MM.1S (cell line): Measurements from ENCODE around the gene TOMM40L.

Experiments
- DNase-seq: peaks from one replicate; pipeline ENCODE4 v3.0.0-alpha.2; 2015
- H2AFZ ChIP-seq: fragments of 300-600 bp; sonication (generic); 2 replicates; pipeline ENCODE4 v1.6.0; 2016; ENCODE audit warnings: antibody characterized with exemption, low read length
- H3F3A ChIP-seq: fragments of 300-600 bp; sonication (generic); 2 replicates; pipeline ENCODE4 v1.6.1; 2016; ENCODE audit warnings: mild to moderate bottlenecking, antibody characterized with exemption, low read length, moderate library complexity, mixed read lengths; ENCODE audit not compliant: insufficient read depth
- H3K27ac ChIP-seq: fragments of 300-600 bp; sonication (generic); 2 replicates; pipeline ENCODE4 v1.5.1; 2016; ENCODE audit warnings: mild to moderate bottlenecking, low read length
- H3K27me3 ChIP-seq: fragments of 300-600 bp; sonication (generic); replicated peaks from 2 replicates; pipeline ENCODE4 v1.6.0; 2016; ENCODE audit warnings: low read length; ENCODE audit not compliant: insufficient read depth
- H3K36me3 ChIP-seq: fragments of 300-600 bp; sonication (generic); replicated peaks from 2 replicates; pipeline ENCODE4 v1.6.1; 2016; ENCODE audit warnings: mild to moderate bottlenecking, low read length, mixed read lengths; ENCODE audit not compliant: insufficient read depth
- H3K4me1 ChIP-seq: fragments of 300-600 bp; sonication (generic); 2 replicates; pipeline ENCODE4 v1.6.1; 2016; ENCODE audit warnings: low read length, mixed read lengths
- H3K4me2 ChIP-seq: fragments of 300-600 bp; sonication (generic); 2 replicates; pipeline ENCODE4 v1.6.0; 2016; ENCODE audit warnings: low read depth, low read length
- H3K4me3 ChIP-seq: fragments of 300-600 bp; sonication (generic); 2 replicates; pipeline ENCODE4 v1.5.1; 2016; ENCODE audit warnings: low read length, mixed read lengths
- H3K79me2 ChIP-seq: fragments of 300-600 bp; sonication (generic); 2 replicates; pipeline ENCODE4 v1.6.1; 2016; ENCODE audit warnings: mixed run types, low read length, mixed read lengths
- H3K9ac ChIP-seq: fragments of 300-600 bp; sonication (generic); 2 replicates; pipeline ENCODE4 v1.6.1; 2016; ENCODE audit warnings: low read length, mixed read lengths
- H3K9me2 ChIP-seq: fragments of 300-600 bp; sonication (generic); replicated peaks from 2 replicates; pipeline ENCODE4 v1.6.1; 2016; ENCODE audit warnings: mild to moderate bottlenecking, low read length, mixed read lengths; ENCODE audit not compliant: insufficient read depth
- H3K9me3 ChIP-seq: fragments of 300-600 bp; sonication (generic); replicated peaks from 2 replicates; pipeline ENCODE4 v1.6.1; 2016; ENCODE audit warnings: mild to moderate bottlenecking, low read length, mixed read lengths; ENCODE audit not compliant: insufficient read depth
- H4K20me1 ChIP-seq: fragments of 300-600 bp; sonication (generic); 2 replicates; pipeline ENCODE4 v1.6.1; 2016; ENCODE audit warnings: mild to moderate bottlenecking, low read length, moderate library complexity, mixed read lengths; ENCODE audit not compliant: insufficient read depth
- EZH2 ChIP-seq: fragments of 300-600 bp; sonication (generic); optimal IDR thresholded peaks from 2 replicates; pipeline ENCODE3; 2017; ENCODE audit warnings: low read depth, mild to moderate bottlenecking, antibody characterized with exemption, low read length, mixed read lengths
- EZH2phosphoT487 ChIP-seq: fragments of 300-600 bp; sonication (generic); IDR thresholded peaks from 2 replicates; pipeline ENCODE4 v1.6.1; 2018; ENCODE audit warnings: antibody characterized with exemption, low read length
- TF ChIP-seq, protein P1 (sequence below): fragments of 300-600 bp; sonication (generic); IDR thresholded peaks from 2 replicates; pipeline ENCODE4 v1.5.1; 2016; ENCODE audit warnings: antibody characterized with exemption, low read length, mixed read lengths

The TOMM40L gene

DNA sequence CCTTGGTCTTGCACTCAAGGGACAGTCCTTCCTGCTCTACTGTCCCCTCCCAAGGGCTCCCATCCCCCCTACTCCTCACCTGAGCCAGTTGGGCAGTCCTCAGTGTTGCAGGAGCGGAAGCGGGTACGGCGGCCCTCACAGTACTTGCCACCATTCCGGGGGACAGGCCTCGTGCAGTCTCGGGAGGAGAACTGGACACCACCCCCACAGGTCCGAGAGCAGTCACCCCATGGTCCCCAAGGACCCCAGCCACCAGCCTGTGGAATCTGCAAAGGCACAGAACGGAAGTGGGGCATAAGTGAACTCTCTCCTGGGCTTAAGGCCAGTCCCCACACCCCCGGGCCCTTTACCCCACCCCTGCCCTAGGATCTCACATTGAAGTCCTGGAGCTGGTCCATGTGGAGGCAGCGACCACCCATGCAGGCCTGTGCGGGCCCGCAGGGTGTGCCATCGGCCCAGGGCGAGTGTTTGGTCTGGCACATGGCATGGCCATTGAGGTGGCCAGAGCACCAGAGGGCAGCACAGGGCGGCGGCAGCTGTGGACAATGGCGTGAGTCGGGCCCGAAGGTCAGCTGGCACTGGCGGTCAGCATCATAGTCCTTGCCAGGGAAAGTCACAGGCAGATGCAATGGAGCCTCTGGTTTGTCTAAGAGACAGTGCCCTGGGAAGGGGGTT lies 32.2 kb upstream of the TOMM40L start:
- Histone ChIP-seq H3K27me3 (no peaks in the 10 kb centered on the region), H3K4me1 (peaks cover 13% of the 10 kb centered on the region), H3K9me2 (no peaks in the 10 kb centered on the region), H3K9ac (no peak overlapping the region), H3F3A (0 out of 2 replicates have a peak, but pooled peaks cover 4% of the 10 kb centered on the region), H3K36me3 (no peaks in the 10 kb centered on the region), H2AFZ (peak overlapping the region; percentile 86; the same call in 1 of the 2 replicates), H3K4me3 (no peak overlapping the region), H3K27ac (no peak overlapping the region), H4K20me1 (no peaks in the 10 kb centered on the region), H3K9me3 (no peaks in the 10 kb centered on the region), H3K4me2 (no peak overlapping the region), H3K79me2 (no peaks in the 10 kb centered on the region)
- no peak for DNase-seq
- TF ChIP-seq, protein P1, sequence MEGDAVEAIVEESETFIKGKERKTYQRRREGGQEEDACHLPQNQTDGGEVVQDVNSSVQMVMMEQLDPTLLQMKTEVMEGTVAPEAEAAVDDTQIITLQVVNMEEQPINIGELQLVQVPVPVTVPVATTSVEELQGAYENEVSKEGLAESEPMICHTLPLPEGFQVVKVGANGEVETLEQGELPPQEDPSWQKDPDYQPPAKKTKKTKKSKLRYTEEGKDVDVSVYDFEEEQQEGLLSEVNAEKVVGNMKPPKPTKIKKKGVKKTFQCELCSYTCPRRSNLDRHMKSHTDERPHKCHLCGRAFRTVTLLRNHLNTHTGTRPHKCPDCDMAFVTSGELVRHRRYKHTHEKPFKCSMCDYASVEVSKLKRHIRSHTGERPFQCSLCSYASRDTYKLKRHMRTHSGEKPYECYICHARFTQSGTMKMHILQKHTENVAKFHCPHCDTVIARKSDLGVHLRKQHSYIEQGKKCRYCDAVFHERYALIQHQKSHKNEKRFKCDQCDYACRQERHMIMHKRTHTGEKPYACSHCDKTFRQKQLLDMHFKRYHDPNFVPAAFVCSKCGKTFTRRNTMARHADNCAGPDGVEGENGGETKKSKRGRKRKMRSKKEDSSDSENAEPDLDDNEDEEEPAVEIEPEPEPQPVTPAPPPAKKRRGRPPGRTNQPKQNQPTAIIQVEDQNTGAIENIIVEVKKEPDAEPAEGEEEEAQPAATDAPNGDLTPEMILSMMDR = peak; percentile 6; the same call in 1 of the 2 replicates
- no peak for TF ChIP-seq EZH2

- Histone ChIP-seq H4K20me1 (no peaks in the 10 kb centered on the region), H3K4me2 (no peak overlapping the region), H3K27me3 (no peaks in the 10 kb centered on the region), H3F3A (0 out of 2 replicates have a peak, but pooled peaks cover 4% of the 10 kb centered on the region), H3K27ac (0 out of 2 replicates have a peak overlapping the region, but pooled peaks have one; percentile 0), H3K36me3 (no peaks in the 10 kb centered on the region), H3K9ac (no peak overlapping the region), H3K79me2 (no peaks in the 10 kb centered on the region), H3K9me3 (no peaks in the 10 kb centered on the region), H3K4me1 (peaks cover 13% of the 10 kb centered on the region), H3K9me2 (no peaks in the 10 kb centered on the region), H3K4me3 (no peak overlapping the region), H2AFZ (0 out of 2 replicates have a peak overlapping the region, but pooled peaks have one; percentile 2)
- no peak for DNase-seq
- TF ChIP-seq EZH2phosphoT487 (no peak), EZH2 (no peak)
- TF ChIP-seq, protein P1 = no peak
Observed at GRCh38 chr1:161195171-161195570, 30.7 kb upstream of the TOMM40L start.

DNA sequence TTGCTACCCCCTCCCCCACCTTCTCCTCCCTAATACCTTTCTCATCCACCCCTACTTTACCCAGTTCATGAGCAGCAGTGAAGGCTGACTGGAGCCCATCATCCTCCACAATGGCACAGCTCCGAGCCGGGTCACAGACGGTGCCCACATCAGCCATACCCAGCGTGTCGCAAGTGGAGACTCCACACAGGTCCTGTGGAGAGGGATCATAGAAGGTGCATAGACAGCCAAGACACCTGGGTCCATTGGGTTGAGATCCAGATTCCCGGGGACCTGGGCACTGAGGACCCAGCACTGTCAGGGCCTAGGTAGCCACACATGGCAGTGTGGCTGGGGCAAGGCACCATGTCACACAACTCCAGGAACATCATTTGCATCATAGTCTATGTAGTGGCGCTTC lies 29.7 kb upstream of the TOMM40L start:
- Histone ChIP-seq H3K27me3 (no peaks in the 10 kb centered on the region), H2AFZ (no peak overlapping the region), H3K4me2 (no peak overlapping the region), H3K9me3 (no peaks in the 10 kb centered on the region), H3K4me3 (no peak overlapping the region), H3K27ac (no peak overlapping the region), H4K20me1 (no peaks in the 10 kb centered on the region), H3K9ac (no peak overlapping the region), H3F3A (0 out of 2 replicates have a peak, but pooled peaks cover 4% of the 10 kb centered on the region), H3K79me2 (no peaks in the 10 kb centered on the region), H3K36me3 (no peaks in the 10 kb centered on the region), H3K4me1 (peaks cover 13% of the 10 kb centered on the region), H3K9me2 (no peaks in the 10 kb centered on the region)
- TF ChIP-seq, protein P1 = no peak
- no peak for TF ChIP-seq EZH2phosphoT487
- TF ChIP-seq EZH2 = no peak
- no peak for DNase-seq
